H1 (cell line): Measurements from ENCODE around the gene SPATA21.
"Not testable (repeated sequence)": the region's sequence is repeated elsewhere in the genome, so short reads cannot be mapped to it uniquely, and the experiment has no call there.

Source experiments
- CTCF ChIP-seq, 3 experiments: IDR thresholded peaks; 1 replicate in 2 of 3; 2 replicates in 1 of 3; pipeline versions ENCODE4 v1.5.1 to v1.6.1; 2011; ENCODE audit warnings: low read length in 3 of 3, mild to moderate bottlenecking in 3 of 3, inconsistent platforms in 2 of 3, low read depth in 1 of 3, moderate library complexity in 1 of 3; ENCODE audit not compliant: insufficient read depth in 1 of 3; ENCODE audit errors: control extremely low read depth in 1 of 3
- MAX ChIP-seq: IDR thresholded peaks from 2 replicates; pipeline ENCODE4 v1.6.1; 2012; ENCODE audit warnings: inconsistent platforms
- SIN3A ChIP-seq, 2 experiments: IDR thresholded peaks in 1 of 2; conservative IDR thresholded peaks in 1 of 2; 2 replicates each; pipeline ENCODE4 v1.6.1; 2011 to 2012; ENCODE audit warnings: low read length in 2 of 2, improper control_type of control experiment in 1 of 2, low read depth in 1 of 2, mild to moderate bottlenecking in 1 of 2
- USF2 ChIP-seq: IDR thresholded peaks from 2 replicates; pipeline ENCODE4 v1.6.1; 2011; ENCODE audit warnings: low read length, improper control_type of control experiment
- ZNF274 ChIP-seq: IDR thresholded peaks from 2 replicates; pipeline ENCODE4 v1.7.0; 2012; ENCODE audit warnings: low read length, borderline replicate concordance; ENCODE audit errors: extremely low read depth

- TF ChIP-seq CTCF (IDR thresholded peaks at IDR 0.05; ENCODE audit: control extremely low read depth in 1 of 3, insufficient read depth in 1 of 3, low read depth in 1 of 3, low read length in 3 of 3); SIN3A (conservative IDR thresholded peaks at IDR 0.05 in 1 of 2, IDR thresholded peaks at IDR 0.05 in 1 of 2; ENCODE audit: low read depth in 1 of 2, low read length in 2 of 2); MAX; ZNF274; USF2: not testable (repeated sequence)
Measured at GRCh38 chr1:16454909-16455308, 17.7 kb upstream of the SPATA21 start.
